ENCODE data around the gene SLC25A40. TPM values are rescaled to one million over a fixed set of nuclear protein-coding genes. Genes with fewer than 3 reads are reported as not detected.

Gene SLC25A40
- total and polyA plus RNA-seq, 4 donors = 4.1 to 17.2 (median 12.6) TPM

DNA sequence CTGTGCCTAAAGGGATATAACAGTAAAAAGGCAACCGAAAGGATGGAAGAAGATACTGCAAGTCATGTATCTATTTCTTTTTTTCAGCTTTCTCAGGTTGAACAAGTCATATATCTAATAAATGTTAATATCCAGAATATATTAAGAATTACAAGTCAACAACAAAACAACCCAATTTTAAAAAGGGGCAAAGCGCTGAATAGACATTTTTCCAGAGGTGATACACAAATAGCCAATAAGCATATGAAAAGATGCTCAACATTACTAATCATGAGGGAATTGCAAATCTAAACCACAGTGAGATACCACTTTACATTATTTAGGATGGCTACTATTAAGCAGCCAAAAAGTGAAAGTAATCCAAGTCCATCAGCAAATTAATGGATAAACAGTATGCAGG is 23.1 kb upstream of the SLC25A40 start:
- Histone ChIP-seq H3K4me1 (ENCODE audit: control insufficient read depth in 1 of 2, insufficient read depth in 2 of 2, low read length in 2 of 2) (no peaks in the 10 kb centered on the region), H3K36me3 (ENCODE audit: control insufficient read depth in 1 of 2, insufficient read depth in 2 of 2, low read length in 1 of 2) (no peaks in the 10 kb centered on the region), H3K27ac (ENCODE audit: low read depth in 1 of 2, low read length in 2 of 2) (no peak overlapping the region), H3K4me3 (ENCODE audit: low read length in 2 of 2) (no peak overlapping the region), H3K9me3 (ENCODE audit: control insufficient read depth, low read length) (no peaks in the 10 kb centered on the region), H3K27me3 (ENCODE audit: control insufficient read depth in 1 of 2, insufficient read depth in 2 of 2, low read length in 1 of 2) (no peaks in the 10 kb centered on the region)
- ATAC-seq (ENCODE audit: low FRiP score) = no peak
- DNase-seq = no peak
- intact Hi-C loops (cut with DNase I) = no loop called here
- 97 to 99% methylated on average over 2 of the region's 2 CpGs for WGBS, 2 donors

DNA sequence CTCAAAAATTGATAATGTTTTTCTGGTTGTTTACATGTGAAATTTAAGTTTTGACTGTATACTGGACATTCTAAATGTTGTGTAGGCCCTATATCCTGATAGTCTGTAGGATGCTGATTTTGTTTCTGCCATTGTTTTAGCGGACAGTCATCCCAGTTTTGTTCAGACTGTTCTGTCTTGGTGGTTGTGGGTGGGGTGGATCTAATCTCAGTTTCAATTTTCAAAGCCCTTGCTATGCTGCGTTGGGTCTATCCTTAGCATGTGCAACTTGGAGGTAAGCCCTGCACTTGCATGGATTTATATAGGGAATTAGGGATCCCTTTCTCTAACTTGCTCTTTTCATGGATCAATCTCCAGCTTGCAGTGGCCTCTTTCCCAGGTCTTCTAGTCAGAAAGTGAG is 19.2 kb upstream of the SLC25A40 start:
- DNase-seq (no peak), ATAC-seq (ENCODE audit: low FRiP score) (no peak)
- H3K27ac ChIP-seq (ENCODE audit: low read depth in 1 of 2, low read length in 2 of 2) = no peak overlapping the region
- H3K27me3 ChIP-seq (ENCODE audit: control insufficient read depth in 1 of 2, insufficient read depth in 2 of 2, low read length in 1 of 2) = no peaks in the 10 kb centered on the region
- H3K9me3 ChIP-seq (ENCODE audit: control insufficient read depth, low read length) = no peaks in the 10 kb centered on the region
- no peaks in the 10 kb centered on the region for H3K36me3 ChIP-seq (ENCODE audit: control insufficient read depth in 1 of 2, insufficient read depth in 2 of 2, low read length in 1 of 2)
- H3K4me3 ChIP-seq (ENCODE audit: low read length in 2 of 2) = no peak overlapping the region
- intact Hi-C loops (cut with DNase I) = no loop called here
- no peaks in the 10 kb centered on the region for H3K4me1 ChIP-seq (ENCODE audit: control insufficient read depth in 1 of 2, insufficient read depth in 2 of 2, low read length in 2 of 2)
- 75 to 83% methylated on average over 2 of the region's 2 CpGs for WGBS, 2 donors

DNA sequence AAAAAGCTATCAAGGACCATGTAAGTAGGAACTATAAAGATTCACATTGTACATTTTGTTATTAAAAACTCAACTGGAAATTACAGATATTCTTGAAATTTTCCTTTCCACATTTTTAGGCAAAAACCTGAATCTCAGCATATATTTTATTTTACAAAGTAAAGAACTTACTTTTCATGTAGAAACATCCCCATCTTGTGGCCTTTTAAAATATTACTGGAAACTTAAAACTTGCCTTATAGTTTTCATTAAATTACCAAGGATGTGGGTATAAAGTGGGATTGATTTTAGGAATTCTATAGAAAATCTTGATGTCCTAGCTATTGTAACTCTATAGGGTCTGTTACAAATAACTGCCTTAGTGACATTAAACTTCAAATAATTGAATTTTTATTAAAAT is 10.7 kb upstream of the SLC25A40 start:
- ATAC-seq (ENCODE audit: low FRiP score) = no peak

DNA sequence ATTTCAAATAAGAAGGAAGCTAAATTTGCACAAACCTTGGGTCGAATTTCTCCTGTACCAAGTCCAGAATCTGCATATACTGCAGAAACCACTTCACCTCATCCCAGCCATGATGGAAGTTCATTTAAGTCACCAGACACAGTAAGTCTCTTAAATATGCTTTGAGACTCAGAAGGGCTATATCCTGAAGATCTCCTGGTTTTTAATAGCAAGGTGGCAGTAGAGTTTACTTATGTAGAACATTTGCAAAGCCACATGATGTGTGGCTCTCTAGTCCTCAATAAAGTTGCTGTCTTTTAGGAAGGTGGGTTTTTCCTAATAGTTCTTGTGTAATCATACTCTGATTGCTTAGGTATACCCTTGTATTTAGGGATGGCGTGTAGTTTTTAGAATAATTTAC is 8.9 kb upstream of the SLC25A40 start:
- DNase-seq (no peak), ATAC-seq (ENCODE audit: low FRiP score) (no peak)
- Histone ChIP-seq H3K4me3 (ENCODE audit: low read length in 2 of 2) (no peak overlapping the region), H3K36me3 (ENCODE audit: control insufficient read depth in 1 of 2, insufficient read depth in 2 of 2, low read length in 1 of 2) (no peaks in the 10 kb centered on the region), H3K27me3 (ENCODE audit: control insufficient read depth in 1 of 2, insufficient read depth in 2 of 2, low read length in 1 of 2) (no peaks in the 10 kb centered on the region), H3K9me3 (ENCODE audit: control insufficient read depth, low read length) (no peaks in the 10 kb centered on the region), H3K4me1 (ENCODE audit: control insufficient read depth in 1 of 2, insufficient read depth in 2 of 2, low read length in 2 of 2) (no peaks in the 10 kb centered on the region), H3K27ac (ENCODE audit: low read depth in 1 of 2, low read length in 2 of 2) (no peak overlapping the region)
- WGBS, 2 donors = 81 to 84% methylated on average over 2 of the region's 2 CpGs
- intact Hi-C loops (cut with DNase I) = loop anchor here (5.0 to 10.0 kb wide), 4 partner anchors 88 to 570 kb away; partner anchors contain the start of gene CROT (in 1 of the 2)

More for the DNA sequence above, 10.7 kb upstream of the SLC25A40 start:
- no peaks in the 10 kb centered on the region for H3K27me3 ChIP-seq (ENCODE audit: control insufficient read depth in 1 of 2, insufficient read depth in 2 of 2, low read length in 1 of 2)
- no peak for DNase-seq
- no peaks in the 10 kb centered on the region for H3K36me3 ChIP-seq (ENCODE audit: control insufficient read depth in 1 of 2, insufficient read depth in 2 of 2, low read length in 1 of 2)
- no peaks in the 10 kb centered on the region for H3K9me3 ChIP-seq (ENCODE audit: control insufficient read depth, low read length)
- no peak overlapping the region for H3K4me3 ChIP-seq (ENCODE audit: low read length in 2 of 2)
- H3K27ac ChIP-seq (ENCODE audit: low read depth in 1 of 2, low read length in 2 of 2) = no peak overlapping the region
- intact Hi-C loops (cut with DNase I) = loop anchor here (5.0 to 10.0 kb wide), 4 partner anchors 90 to 572 kb away; partner anchors contain the start of gene CROT (in 1 of the 2)
- no peaks in the 10 kb centered on the region for H3K4me1 ChIP-seq (ENCODE audit: control insufficient read depth in 1 of 2, insufficient read depth in 2 of 2, low read length in 2 of 2)

DNA sequence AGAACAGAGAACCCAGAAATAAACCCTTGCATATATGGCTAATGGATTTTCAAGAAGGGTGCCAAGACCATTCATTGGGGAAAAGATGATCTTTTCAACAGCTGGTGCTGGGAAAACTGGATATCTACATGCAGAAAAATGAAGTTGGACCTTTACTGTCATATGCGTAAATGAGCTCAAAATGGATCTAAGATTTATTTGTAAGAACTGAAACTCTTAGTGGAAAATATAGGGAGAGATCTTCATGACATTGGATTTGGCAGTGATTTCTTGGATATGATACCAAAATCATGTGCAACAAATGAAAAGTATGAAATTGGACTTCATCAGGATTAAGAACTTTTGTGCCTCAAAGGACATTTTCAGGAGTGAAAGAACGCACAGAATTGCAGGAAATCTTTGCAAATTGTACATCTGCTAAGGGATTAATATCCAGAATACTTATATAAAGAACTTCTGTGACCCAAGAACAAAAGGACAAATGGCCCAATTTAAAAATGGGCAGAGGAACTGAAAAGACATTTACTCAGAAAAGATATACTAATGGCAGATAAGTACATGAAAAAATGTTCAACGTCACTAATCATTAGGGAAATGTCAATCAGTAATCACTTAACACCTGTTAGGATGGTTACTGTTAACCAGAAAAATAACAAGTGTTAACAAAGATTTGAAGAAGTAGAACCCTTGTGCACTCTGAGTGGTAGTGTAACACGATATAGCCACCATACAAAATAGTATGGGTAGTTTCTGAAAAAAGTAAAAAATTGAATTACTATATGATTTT is 6.2 kb upstream of the SLC25A40 start:
- intact Hi-C loops (cut with DNase I) = loop anchor here (5.0 to 10.0 kb wide), 3 partner anchors 85 to 568 kb away; partner anchors contain the start of gene CROT (in 1 of the 2)
- Histone ChIP-seq H3K27ac (ENCODE audit: low read depth in 1 of 2, low read length in 2 of 2) (no peak overlapping the region), H3K27me3 (ENCODE audit: control insufficient read depth in 1 of 2, insufficient read depth in 2 of 2, low read length in 1 of 2) (no peaks in the 10 kb centered on the region), H3K9me3 (ENCODE audit: control insufficient read depth, low read length) (no peaks in the 10 kb centered on the region), H3K36me3 (ENCODE audit: control insufficient read depth in 1 of 2, insufficient read depth in 2 of 2, low read length in 1 of 2) (no peaks in the 10 kb centered on the region), H3K4me3 (ENCODE audit: low read length in 2 of 2) (no peak overlapping the region), H3K4me1 (ENCODE audit: control insufficient read depth in 1 of 2, insufficient read depth in 2 of 2, low read length in 2 of 2) (no peaks in the 10 kb centered on the region)
- ATAC-seq (ENCODE audit: low FRiP score) (no peak), DNase-seq (no peak)
- 90 to 93% methylated on average over 4 of the region's 4 CpGs for WGBS, 2 donors

DNA sequence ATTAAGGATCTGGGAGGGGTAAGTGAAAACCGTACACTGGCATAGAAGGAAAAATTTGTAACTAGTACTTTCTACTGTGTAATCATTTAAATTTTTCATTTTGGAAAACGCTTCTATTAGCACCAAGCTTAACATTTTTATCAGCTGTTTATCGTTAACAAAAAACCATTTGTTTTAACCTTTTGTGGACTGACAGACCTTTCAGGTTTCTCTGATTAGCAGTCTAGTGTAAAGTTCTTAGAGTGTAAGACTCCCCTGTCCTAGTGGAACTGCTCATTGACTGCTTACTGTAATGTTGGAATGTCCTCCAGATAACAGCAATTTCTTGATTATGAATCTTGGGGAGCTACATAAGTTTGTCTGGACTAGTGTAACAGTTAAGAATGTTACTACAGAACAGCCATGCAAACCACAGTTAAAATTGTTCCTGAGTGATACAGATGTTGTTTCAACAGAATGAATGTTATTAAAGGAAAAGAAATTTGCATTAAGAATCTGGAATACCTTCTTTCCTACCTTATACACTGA is 2.1 kb upstream of the SLC25A40 start:
- DNase-seq = no peak
- no peaks in the 10 kb centered on the region for H3K4me1 ChIP-seq (ENCODE audit: control insufficient read depth in 1 of 2, insufficient read depth in 2 of 2, low read length in 2 of 2)
- H3K36me3 ChIP-seq (ENCODE audit: control insufficient read depth in 1 of 2, insufficient read depth in 2 of 2, low read length in 1 of 2) = no peaks in the 10 kb centered on the region
- H3K4me3 ChIP-seq (ENCODE audit: low read length in 2 of 2) = no peak overlapping the region
- H3K27ac ChIP-seq (ENCODE audit: low read depth in 1 of 2, low read length in 2 of 2) = no peak overlapping the region
- 32 to 39% methylated on average over 3 of the region's 3 CpGs for WGBS, 2 donors
- ATAC-seq (ENCODE audit: low FRiP score) = no peak
- H3K27me3 ChIP-seq (ENCODE audit: control insufficient read depth in 1 of 2, insufficient read depth in 2 of 2, low read length in 1 of 2) = no peaks in the 10 kb centered on the region
- intact Hi-C loops (cut with DNase I) = no loop called here
- no peaks in the 10 kb centered on the region for H3K9me3 ChIP-seq (ENCODE audit: control insufficient read depth, low read length)

DNA sequence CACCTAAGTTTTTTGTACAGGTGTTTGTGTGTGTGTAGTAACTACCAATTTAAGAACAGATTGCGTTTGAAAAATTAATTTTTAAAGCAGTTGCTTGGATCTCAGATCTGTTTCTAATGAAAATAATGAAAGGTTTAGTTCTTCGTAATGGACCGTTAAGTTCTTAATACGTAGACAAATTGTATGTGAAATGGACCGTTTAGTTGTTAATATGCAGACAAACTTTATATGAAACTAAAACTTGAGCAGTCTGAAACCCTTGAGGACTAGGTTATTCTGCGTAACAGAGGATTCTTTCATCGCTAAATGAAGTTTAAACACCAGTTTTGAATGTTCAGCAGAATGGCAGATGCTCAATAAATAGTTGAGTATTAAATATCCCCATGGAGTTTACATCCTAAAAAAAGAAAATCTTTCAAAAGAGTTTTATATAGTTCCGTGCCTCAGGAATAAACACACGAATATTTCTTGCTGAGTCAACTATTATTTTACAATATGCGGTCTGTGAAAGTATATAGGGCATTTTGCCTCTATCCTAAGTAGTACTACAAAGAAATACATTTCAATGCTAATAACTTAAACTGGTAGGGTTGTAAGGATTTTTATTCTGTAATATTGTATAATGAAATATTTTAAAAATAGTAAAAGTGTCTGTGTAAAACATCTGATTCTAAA is 1.3 kb upstream of the SLC25A40 start:
- H3K4me1 ChIP-seq (ENCODE audit: control insufficient read depth in 1 of 2, insufficient read depth in 2 of 2, low read length in 2 of 2) = no peaks in the 10 kb centered on the region
- H3K4me3 ChIP-seq (ENCODE audit: low read length in 2 of 2) = peak overlapping the region; percentile 77 to 84
- intact Hi-C loops (cut with DNase I) = no loop called here
- H3K9me3 ChIP-seq (ENCODE audit: control insufficient read depth, low read length) = no peaks in the 10 kb centered on the region
- ATAC-seq (ENCODE audit: low FRiP score) = no peak
- H3K36me3 ChIP-seq (ENCODE audit: control insufficient read depth in 1 of 2, insufficient read depth in 2 of 2, low read length in 1 of 2) = no peaks in the 10 kb centered on the region
- no peak for DNase-seq
- 1% methylated on average over 10 of the region's 10 CpGs for WGBS, 2 donors
- no peak overlapping the region for H3K27ac ChIP-seq (ENCODE audit: low read depth in 1 of 2, low read length in 2 of 2)
- H3K27me3 ChIP-seq (ENCODE audit: control insufficient read depth in 1 of 2, insufficient read depth in 2 of 2, low read length in 1 of 2) = no peaks in the 10 kb centered on the region

DNA sequence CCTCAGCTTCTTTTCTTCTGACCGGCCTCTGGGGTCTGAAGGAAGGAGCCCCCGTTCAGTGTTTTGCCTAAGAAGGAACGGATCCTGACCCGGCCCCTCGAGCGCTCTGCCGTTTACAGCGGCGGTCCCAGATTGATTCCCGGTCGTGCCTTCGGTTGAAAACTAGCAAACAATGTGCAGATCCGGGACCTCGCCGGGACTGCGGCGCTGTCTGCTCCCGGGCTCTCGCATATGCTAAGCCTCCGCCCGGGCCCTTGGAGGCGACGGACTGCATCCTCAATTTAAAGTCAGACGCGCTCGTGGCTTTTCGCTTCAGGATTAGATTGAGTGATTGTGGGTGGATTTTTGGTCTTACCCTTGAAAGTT is 692 bp upstream of the SLC25A40 start:
- Histone ChIP-seq H3K27me3 (ENCODE audit: control insufficient read depth in 1 of 2, insufficient read depth in 2 of 2, low read length in 1 of 2) (no peaks in the 10 kb centered on the region), H3K27ac (ENCODE audit: low read depth in 1 of 2, low read length in 2 of 2) (peak overlapping the region; percentile 23 to 79), H3K4me3 (ENCODE audit: low read length in 2 of 2) (peak overlapping the region; percentile 77 to 84), H3K36me3 (ENCODE audit: control insufficient read depth in 1 of 2, insufficient read depth in 2 of 2, low read length in 1 of 2) (no peaks in the 10 kb centered on the region), H3K9me3 (ENCODE audit: control insufficient read depth, low read length) (no peaks in the 10 kb centered on the region), H3K4me1 (ENCODE audit: control insufficient read depth in 1 of 2, insufficient read depth in 2 of 2, low read length in 2 of 2) (no peaks in the 10 kb centered on the region)
- ATAC-seq (ENCODE audit: low FRiP score) (peak; percentile 79), DNase-seq (peak; percentile 69 to 87)
- 0% methylated on average over 26 to 27 of the region's 27 CpGs for WGBS, 2 donors
- intact Hi-C loops (cut with DNase I) = no loop called here

Data from aorta (tissue), 5 donors.